ENCODE results near the gene AMOTL1.

- TF ChIP-seq CTCF (IDR thresholded peaks at IDR 0.05; ENCODE audit: poor library complexity, severe bottlenecking) (no peak), RAD21 (conservative IDR thresholded peaks at IDR 0.05) (no peak), EZH2 (IDR thresholded peaks at IDR 0.05; ENCODE audit: borderline replicate concordance, insufficient read depth, low read length, poor library complexity, severe bottlenecking) (no peak), POLR2AphosphoS5 (IDR thresholded peaks at IDR 0.05) (no peak), MXI1 (conservative IDR thresholded peaks at IDR 0.05; ENCODE audit: poor library complexity, severe bottlenecking) (no peak)
Observed at GRCh38 chr11:94753630-94754029, 14.5 kb upstream of the AMOTL1 start.
